Omental fat pad (tissue), 4 donors: ENCODE measurements around the gene YIPF6. TPM values are rescaled to one million over a fixed set of nuclear protein-coding genes. Genes with fewer than 3 reads are reported as not detected.
"Not testable (repeated sequence)": the region's sequence is repeated elsewhere in the genome, so short reads cannot be mapped to it uniquely, and the experiment has no call there.

Source experiments
- ATAC-seq: fragments of 150-250 bp; one replicate; pipeline ENCODE4 v1.9.1; 2016; ENCODE audit warnings: mild to moderate bottlenecking, moderate library complexity; ENCODE audit not compliant: low FRiP score
- DNase-seq: peaks from one replicate; pipeline ENCODE4 v3.0.0-alpha.2; 2019; ENCODE audit warnings: low spot score
- total RNA-seq, 4 donors: library from RNA; depleted of rRNA; stranded (reverse); fragments of >200 nt; gene quantifications; one replicate each; pipeline ENCODE4 v1.1.0, GENCODE V29; 2016
- TF ChIP-seq, protein P1 (sequence below), 3 donors: fragments of 450-650 bp; IDR thresholded peaks; one replicate each; pipeline ENCODE4 v1.5.1; 2016 to 2017; ENCODE audit warnings: antibody characterized with exemption in 3 of 3, mild to moderate bottlenecking in 3 of 3, moderate library complexity in 2 of 3

The YIPF6 gene
- total RNA-seq, 4 donors from 2014 or later: 20.1 to 31.2 (median 27.6) TPM

- TF ChIP-seq, protein P1, sequence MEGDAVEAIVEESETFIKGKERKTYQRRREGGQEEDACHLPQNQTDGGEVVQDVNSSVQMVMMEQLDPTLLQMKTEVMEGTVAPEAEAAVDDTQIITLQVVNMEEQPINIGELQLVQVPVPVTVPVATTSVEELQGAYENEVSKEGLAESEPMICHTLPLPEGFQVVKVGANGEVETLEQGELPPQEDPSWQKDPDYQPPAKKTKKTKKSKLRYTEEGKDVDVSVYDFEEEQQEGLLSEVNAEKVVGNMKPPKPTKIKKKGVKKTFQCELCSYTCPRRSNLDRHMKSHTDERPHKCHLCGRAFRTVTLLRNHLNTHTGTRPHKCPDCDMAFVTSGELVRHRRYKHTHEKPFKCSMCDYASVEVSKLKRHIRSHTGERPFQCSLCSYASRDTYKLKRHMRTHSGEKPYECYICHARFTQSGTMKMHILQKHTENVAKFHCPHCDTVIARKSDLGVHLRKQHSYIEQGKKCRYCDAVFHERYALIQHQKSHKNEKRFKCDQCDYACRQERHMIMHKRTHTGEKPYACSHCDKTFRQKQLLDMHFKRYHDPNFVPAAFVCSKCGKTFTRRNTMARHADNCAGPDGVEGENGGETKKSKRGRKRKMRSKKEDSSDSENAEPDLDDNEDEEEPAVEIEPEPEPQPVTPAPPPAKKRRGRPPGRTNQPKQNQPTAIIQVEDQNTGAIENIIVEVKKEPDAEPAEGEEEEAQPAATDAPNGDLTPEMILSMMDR (IDR thresholded peaks at IDR 0.05): no peak
- DNase-seq (no peak), ATAC-seq (no peak)
Measured at GRCh38 chrX:68536429-68536828, 37.6 kb downstream of the YIPF6 start.

DNA sequence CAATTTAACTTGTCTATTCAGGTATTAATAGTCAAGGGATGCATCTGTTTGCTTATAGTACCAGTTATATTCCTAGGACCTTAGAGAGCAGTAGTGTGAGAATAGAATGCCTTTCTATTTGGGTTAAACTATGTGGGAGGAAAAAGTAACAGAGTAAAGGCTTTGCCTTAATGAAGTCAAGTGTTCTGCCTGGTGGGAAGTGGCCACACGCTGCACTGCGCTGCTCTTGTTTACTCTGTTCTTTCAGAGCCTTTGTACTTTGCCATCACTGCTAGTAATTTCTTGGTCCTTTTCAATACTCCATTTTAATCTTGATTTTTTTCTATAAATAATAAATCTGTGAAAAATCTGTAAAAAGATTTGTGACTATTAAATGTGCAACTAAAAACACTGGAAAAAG lies 38.0 kb downstream of the YIPF6 start:
- ATAC-seq: no peak
- TF ChIP-seq, protein P1 (IDR thresholded peaks at IDR 0.05): no peak
- no peak for DNase-seq

GRCh38 chrX:68550193-68550592 lies 51.3 kb downstream of the YIPF6 start:
- ATAC-seq (no peak), DNase-seq (no peak)
- TF ChIP-seq, protein P1 (IDR thresholded peaks at IDR 0.05): no peak

GRCh38 chrX:68556036-68556435 lies 57.2 kb downstream of the YIPF6 start:
- DNase-seq: no peak
- no peak for ATAC-seq
- TF ChIP-seq, protein P1 (IDR thresholded peaks at IDR 0.05): no peak

DNA sequence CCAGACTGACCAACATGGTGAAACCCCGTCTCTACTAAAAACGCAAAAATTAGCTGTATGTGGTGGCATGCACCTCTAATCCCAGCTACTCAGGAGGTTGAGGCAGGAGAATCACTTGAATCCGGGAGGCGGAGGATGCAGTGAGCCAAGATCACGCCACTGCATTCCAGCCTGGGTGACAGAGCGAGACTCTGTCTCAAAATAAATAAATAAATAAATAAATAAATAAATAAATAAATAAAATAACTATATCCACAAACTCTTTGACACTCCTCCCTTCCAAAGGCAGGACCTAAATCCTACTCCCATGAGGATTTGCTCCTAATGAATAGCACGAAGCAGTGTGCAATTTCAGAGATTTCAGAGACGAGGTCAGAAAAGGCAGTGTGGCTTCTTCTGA lies 58.3 kb downstream of the YIPF6 start:
- not testable (repeated sequence) for DNase-seq, ATAC-seq

GRCh38 chrX:68559905-68560304 lies 61.1 kb downstream of the YIPF6 start:
- not testable (repeated sequence) for ATAC-seq, DNase-seq

DNA sequence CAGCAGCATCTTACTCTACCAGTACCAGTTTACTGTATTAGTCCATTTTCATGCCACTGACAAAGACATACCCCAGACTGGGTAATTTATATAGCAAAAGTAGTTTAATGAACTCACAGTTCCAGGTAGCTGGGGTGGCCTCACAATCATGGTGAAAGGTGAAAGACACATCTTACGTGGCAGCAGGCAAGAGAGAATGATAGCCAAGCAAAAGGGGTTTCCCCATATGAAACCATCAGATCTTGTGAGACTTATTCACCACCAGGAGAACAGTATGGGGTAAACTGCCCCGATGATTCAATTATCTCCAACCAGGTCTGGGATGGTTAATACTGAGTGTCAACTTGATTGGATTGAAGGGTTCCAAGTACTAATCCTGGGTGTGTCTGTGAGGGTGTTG lies 69.3 kb downstream of the YIPF6 start:
- no peak for ATAC-seq
- TF ChIP-seq, protein P1 (IDR thresholded peaks at IDR 0.05): no peak
- no peak for DNase-seq

GRCh38 chrX:68570598-68570997 lies 71.7 kb downstream of the YIPF6 start:
- TF ChIP-seq, protein P1 (IDR thresholded peaks at IDR 0.05): no peak
- ATAC-seq (no peak), DNase-seq (no peak)
